ENCODE measurements around the gene YOD1.

The YOD1 gene

GRCh38 chr1:207027921-207028320, 23.1 kb downstream of the YOD1 start:
- Histone ChIP-seq H3K27me3 (ENCODE audit: low read length) (no peaks in the 10 kb centered on the region), H3K9me2 (replicated peaks; ENCODE audit: insufficient read depth, low read length) (no peaks in the 10 kb centered on the region), H3K9me3 (ENCODE audit: insufficient read depth, low read length) (no peaks in the 10 kb centered on the region), H3K4me2 (ENCODE audit: low read depth, low read length, poor library complexity, severe bottlenecking) (no peak overlapping the region), H4K20me1 (ENCODE audit: low read depth, low read length) (no peaks in the 10 kb centered on the region), H3K27ac (ENCODE audit: low read depth, low read length) (no peak overlapping the region), H3K4me3 (ENCODE audit: insufficient read depth, low read length, poor library complexity, severe bottlenecking) (no peak overlapping the region), H3K79me2 (ENCODE audit: insufficient read depth, low read length) (no peaks in the 10 kb centered on the region), H3K36me3 (ENCODE audit: low read length) (no peaks in the 10 kb centered on the region), H2AFZ (ENCODE audit: low read depth, low read length, severe bottlenecking) (no peak overlapping the region), H3K9ac (ENCODE audit: low read length) (no peak overlapping the region), H3F3A (ENCODE audit: insufficient read depth) (no peaks in the 10 kb centered on the region)
- no peak for TF ChIP-seq EZH2phosphoT487 (conservative IDR thresholded peaks at IDR 0.05; ENCODE audit: low read length)
- no peak for TF ChIP-seq CTCF (IDR thresholded peaks at IDR 0.05; ENCODE audit: insufficient read depth, low read length, poor library complexity, severe bottlenecking)

- Histone ChIP-seq H3K9me3 (ENCODE audit: insufficient read depth, low read length) (no peaks in the 10 kb centered on the region), H3K9ac (ENCODE audit: low read length) (no peak overlapping the region), H3K27ac (ENCODE audit: low read depth, low read length) (no peak overlapping the region), H3K9me2 (replicated peaks; ENCODE audit: insufficient read depth, low read length) (no peaks in the 10 kb centered on the region), H3K36me3 (ENCODE audit: low read length) (no peaks in the 10 kb centered on the region), H3K4me3 (ENCODE audit: insufficient read depth, low read length, poor library complexity, severe bottlenecking) (no peak overlapping the region), H3K27me3 (ENCODE audit: low read length) (no peaks in the 10 kb centered on the region), H3K79me2 (ENCODE audit: insufficient read depth, low read length) (no peaks in the 10 kb centered on the region), H4K20me1 (ENCODE audit: low read depth, low read length) (no peaks in the 10 kb centered on the region), H3F3A (ENCODE audit: insufficient read depth) (no peaks in the 10 kb centered on the region), H2AFZ (ENCODE audit: low read depth, low read length, severe bottlenecking) (no peak overlapping the region), H3K4me2 (ENCODE audit: low read depth, low read length, poor library complexity, severe bottlenecking) (no peak overlapping the region)
- TF ChIP-seq EZH2phosphoT487 (conservative IDR thresholded peaks at IDR 0.05; ENCODE audit: low read length) (no peak), CTCF (IDR thresholded peaks at IDR 0.05; ENCODE audit: insufficient read depth, low read length, poor library complexity, severe bottlenecking) (no peak)
Observed at GRCh38 chr1:207027206-207027777, 23.7 kb downstream of the YOD1 start.

GRCh38 chr1:207026104-207026534, 24.9 kb downstream of the YOD1 start:
- H3K9me2 ChIP-seq (replicated peaks; ENCODE audit: insufficient read depth, low read length) = no peaks in the 10 kb centered on the region
- H3K4me3 ChIP-seq (ENCODE audit: insufficient read depth, low read length, poor library complexity, severe bottlenecking) = no peak overlapping the region
- H3K27me3 ChIP-seq (ENCODE audit: low read length) = no peaks in the 10 kb centered on the region
- no peaks in the 10 kb centered on the region for H3K79me2 ChIP-seq (ENCODE audit: insufficient read depth, low read length)
- no peaks in the 10 kb centered on the region for H3K36me3 ChIP-seq (ENCODE audit: low read length)
- H3K4me2 ChIP-seq (ENCODE audit: low read depth, low read length, poor library complexity, severe bottlenecking) = no peak overlapping the region
- no peak overlapping the region for H3K9ac ChIP-seq (ENCODE audit: low read length)
- no peak for TF ChIP-seq EZH2phosphoT487 (conservative IDR thresholded peaks at IDR 0.05; ENCODE audit: low read length)
- no peak for TF ChIP-seq CTCF (IDR thresholded peaks at IDR 0.05; ENCODE audit: insufficient read depth, low read length, poor library complexity, severe bottlenecking)
- no peaks in the 10 kb centered on the region for H4K20me1 ChIP-seq (ENCODE audit: low read depth, low read length)
- H3F3A ChIP-seq (ENCODE audit: insufficient read depth) = no peaks in the 10 kb centered on the region
- no peak overlapping the region for H2AFZ ChIP-seq (ENCODE audit: low read depth, low read length, severe bottlenecking)
- no peaks in the 10 kb centered on the region for H3K9me3 ChIP-seq (ENCODE audit: insufficient read depth, low read length)
- H3K27ac ChIP-seq (ENCODE audit: low read depth, low read length) = no peak overlapping the region

Data from SU-DHL-6 (cell line).